PFSK-1 (cell line): Measurements from ENCODE around the gene ROPN1B.

ENCODE experiments used
- FOXP2 ChIP-seq: optimal IDR thresholded peaks from 2 replicates; pipeline ENCODE3; 2011; ENCODE audit warnings: borderline replicate concordance, control low read depth, inconsistent platforms; ENCODE audit not compliant: insufficient read depth; ENCODE audit errors: extremely low read length, extremely low read depth
- POLR2AphosphoS5 ChIP-seq: IDR thresholded peaks from 2 replicates; pipeline ENCODE4 v1.6.1; 2012; ENCODE audit warnings: low read depth, mild to moderate bottlenecking, control low read depth, low read length, moderate library complexity
- SIN3A ChIP-seq: IDR thresholded peaks from 2 replicates; pipeline ENCODE4 v1.6.1; 2012; ENCODE audit warnings: mild to moderate bottlenecking, low read length, moderate library complexity, borderline replicate concordance; ENCODE audit not compliant: insufficient read depth
- TAF1 ChIP-seq: IDR thresholded peaks from 2 replicates; pipeline ENCODE4 v1.6.1; 2012; ENCODE audit warnings: low read length, control low read depth, borderline replicate concordance; ENCODE audit not compliant: insufficient read depth
- TF ChIP-seq, protein P1 (sequence below), 2 experiments: IDR thresholded peaks; 2 replicates each; pipeline versions ENCODE4 v1.6.1 to v1.8.0; 2011 to 2012; ENCODE audit warnings: low read depth in 2 of 2, low read length in 2 of 2, control low read depth in 1 of 2, inconsistent platforms in 1 of 2, mild to moderate bottlenecking in 1 of 2, moderate library complexity in 1 of 2; ENCODE audit not compliant: insufficient read depth in 1 of 2

Gene ROPN1B

GRCh38 chr3:125967156-125967555 is 1.8 kb upstream of the ROPN1B start:
- TF ChIP-seq POLR2AphosphoS5 (no peak), TAF1 (no peak), SIN3A (no peak), FOXP2 (no peak)
- TF ChIP-seq, protein P1, sequence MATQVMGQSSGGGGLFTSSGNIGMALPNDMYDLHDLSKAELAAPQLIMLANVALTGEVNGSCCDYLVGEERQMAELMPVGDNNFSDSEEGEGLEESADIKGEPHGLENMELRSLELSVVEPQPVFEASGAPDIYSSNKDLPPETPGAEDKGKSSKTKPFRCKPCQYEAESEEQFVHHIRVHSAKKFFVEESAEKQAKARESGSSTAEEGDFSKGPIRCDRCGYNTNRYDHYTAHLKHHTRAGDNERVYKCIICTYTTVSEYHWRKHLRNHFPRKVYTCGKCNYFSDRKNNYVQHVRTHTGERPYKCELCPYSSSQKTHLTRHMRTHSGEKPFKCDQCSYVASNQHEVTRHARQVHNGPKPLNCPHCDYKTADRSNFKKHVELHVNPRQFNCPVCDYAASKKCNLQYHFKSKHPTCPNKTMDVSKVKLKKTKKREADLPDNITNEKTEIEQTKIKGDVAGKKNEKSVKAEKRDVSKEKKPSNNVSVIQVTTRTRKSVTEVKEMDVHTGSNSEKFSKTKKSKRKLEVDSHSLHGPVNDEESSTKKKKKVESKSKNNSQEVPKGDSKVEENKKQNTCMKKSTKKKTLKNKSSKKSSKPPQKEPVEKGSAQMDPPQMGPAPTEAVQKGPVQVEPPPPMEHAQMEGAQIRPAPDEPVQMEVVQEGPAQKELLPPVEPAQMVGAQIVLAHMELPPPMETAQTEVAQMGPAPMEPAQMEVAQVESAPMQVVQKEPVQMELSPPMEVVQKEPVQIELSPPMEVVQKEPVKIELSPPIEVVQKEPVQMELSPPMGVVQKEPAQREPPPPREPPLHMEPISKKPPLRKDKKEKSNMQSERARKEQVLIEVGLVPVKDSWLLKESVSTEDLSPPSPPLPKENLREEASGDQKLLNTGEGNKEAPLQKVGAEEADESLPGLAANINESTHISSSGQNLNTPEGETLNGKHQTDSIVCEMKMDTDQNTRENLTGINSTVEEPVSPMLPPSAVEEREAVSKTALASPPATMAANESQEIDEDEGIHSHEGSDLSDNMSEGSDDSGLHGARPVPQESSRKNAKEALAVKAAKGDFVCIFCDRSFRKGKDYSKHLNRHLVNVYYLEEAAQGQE (IDR thresholded peaks at IDR 0.05; ENCODE audit: insufficient read depth in 1 of 2, low read depth in 2 of 2, low read length in 2 of 2): no peak

GRCh38 chr3:125990253-125990970 is 21.4 kb downstream of the ROPN1B start:
- no peak for TF ChIP-seq FOXP2
- TF ChIP-seq, protein P1 (IDR thresholded peaks at IDR 0.05; ENCODE audit: insufficient read depth in 1 of 2, low read depth in 2 of 2, low read length in 2 of 2): no peak

- TF ChIP-seq POLR2AphosphoS5: no peak
- no peak for TF ChIP-seq SIN3A
- TF ChIP-seq, protein P1 (IDR thresholded peaks at IDR 0.05; ENCODE audit: insufficient read depth in 1 of 2, low read depth in 2 of 2, low read length in 2 of 2): no peak
- TF ChIP-seq FOXP2: no peak
- TF ChIP-seq TAF1: no peak
Measured at GRCh38 chr3:126002189-126002588, 33.2 kb downstream of the ROPN1B start.

DNA sequence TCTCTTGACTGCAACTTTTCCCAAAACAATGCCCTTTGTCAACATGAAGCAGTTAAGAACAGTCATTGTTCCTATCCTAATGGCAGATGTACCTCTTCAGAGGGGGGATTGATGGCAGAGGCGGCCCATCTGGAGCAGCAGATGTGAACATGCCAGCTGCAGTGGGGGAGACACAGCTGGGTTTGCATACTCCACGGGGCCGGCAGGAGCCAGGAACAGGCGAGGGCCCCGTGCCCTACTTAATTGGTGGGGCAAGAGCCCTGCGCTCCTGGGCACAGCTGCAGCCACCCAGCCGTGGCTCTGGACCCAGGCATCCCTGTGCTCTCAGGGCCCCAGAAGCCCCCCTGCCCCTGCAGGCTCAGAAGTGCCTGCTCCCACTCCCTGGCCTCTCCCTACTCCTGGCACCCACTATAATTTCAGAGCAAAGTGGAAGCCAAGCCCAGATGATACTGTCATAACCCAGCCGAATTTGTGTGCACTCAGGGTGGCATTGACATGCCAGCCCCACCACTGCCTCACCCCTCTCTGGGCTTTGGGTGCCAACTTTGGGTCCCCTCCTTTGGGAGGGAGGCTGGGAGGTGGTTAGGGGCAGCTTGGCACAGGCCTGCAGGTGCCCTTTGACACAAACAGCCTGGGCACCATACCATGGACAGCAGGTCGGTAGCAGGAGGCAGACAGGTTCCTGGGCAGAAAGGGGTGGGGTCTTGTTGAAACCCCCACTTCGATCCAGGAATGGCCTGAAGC is 34.6 kb downstream of the ROPN1B start:
- TF ChIP-seq FOXP2 (no peak), TAF1 (no peak), POLR2AphosphoS5 (no peak), SIN3A (no peak)
- TF ChIP-seq, protein P1 (IDR thresholded peaks at IDR 0.05; ENCODE audit: insufficient read depth in 1 of 2, low read depth in 2 of 2, low read length in 2 of 2): no peak

DNA sequence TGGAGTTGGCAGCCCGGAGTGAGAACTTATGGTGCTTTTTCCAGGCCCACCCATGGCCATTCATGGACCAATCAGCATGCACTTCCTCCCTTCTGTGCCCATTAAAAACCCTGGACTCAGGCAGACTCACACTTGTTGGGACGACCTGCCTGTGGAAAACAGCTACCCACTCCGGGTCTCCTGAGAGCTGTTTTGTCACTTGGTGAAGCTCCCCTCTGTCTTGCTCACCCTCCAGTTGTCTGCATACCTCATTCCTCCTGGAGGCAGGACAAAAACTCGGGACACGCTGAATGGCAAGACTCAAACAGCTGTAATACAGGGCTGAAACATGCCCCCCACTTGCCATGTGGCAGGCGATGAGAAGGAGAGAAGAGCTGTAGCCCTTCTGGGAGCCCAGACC is 35.2 kb downstream of the ROPN1B start:
- TF ChIP-seq POLR2AphosphoS5: no peak
- no peak for TF ChIP-seq FOXP2
- TF ChIP-seq, protein P1 (IDR thresholded peaks at IDR 0.05; ENCODE audit: insufficient read depth in 1 of 2, low read depth in 2 of 2, low read length in 2 of 2): no peak
- TF ChIP-seq SIN3A: no peak
- TF ChIP-seq TAF1: no peak
